Ovary (tissue), 3 donors: ENCODE data around the gene SNX32.

Source experiments
- CTCF ChIP-seq, 3 donors: fragments of 450-650 bp in 2 of 3; fragments of 200-600 bp in 1 of 3; IDR thresholded peaks; one replicate each; pipeline versions ENCODE4 v1.5.1 to v1.8.0; 2016 to 2022; ENCODE audit warnings: antibody characterized with exemption in 3 of 3, mild to moderate bottlenecking in 1 of 3
- POLR2A ChIP-seq: fragments of 450-650 bp; IDR thresholded peaks from one replicate; pipeline ENCODE4 v1.6.1; 2017; ENCODE audit warnings: antibody characterized with exemption, mild to moderate bottlenecking, moderate library complexity
- donor health status: DM: no; HTN: no; CAD: no.

GRCh38 chr11:65794570-65795510, 38.9 kb upstream of the SNX32 start:
- no peak for TF ChIP-seq CTCF (IDR thresholded peaks at IDR 0.05)
- TF ChIP-seq POLR2A = no peak
